GM10248 (cell line): ENCODE data around the gene RNU7-1.
A peak's percentile ranks its signal among the peaks of the same experiment; 100 is the strongest.

Source experiments
- CTCF ChIA-PET: fragments of 300-600 bp; sonication (Branson Sonifier 250); formaldehyde crosslinking; extraction: SDS; loops from one replicate; lab custom pipeline; 2021; ENCODE audit warnings: antibody characterized with exemption; lab: Yijun Ruan, JAX
- POLR2A ChIA-PET: fragments of 350-650 bp; sonication (Branson Sonifier 250); formaldehyde crosslinking; extraction: SDS; loops from one replicate; lab custom pipeline; 2020; ENCODE audit warnings: antibody characterized with exemption; lab: Yijun Ruan, JAX
- DNase-seq: peaks from one replicate; pipeline ENCODE4 v3.0.0; 2012; ENCODE audit errors: extremely low spot score
- CTCF ChIP-seq: IDR thresholded peaks from 2 replicates; pipeline ENCODE4 v1.5.1; 2012; ENCODE audit warnings: mild to moderate bottlenecking, low read depth; ENCODE audit errors: extremely low read depth, missing control alignments, control extremely low read depth

RNU7-1 gene

DNA sequence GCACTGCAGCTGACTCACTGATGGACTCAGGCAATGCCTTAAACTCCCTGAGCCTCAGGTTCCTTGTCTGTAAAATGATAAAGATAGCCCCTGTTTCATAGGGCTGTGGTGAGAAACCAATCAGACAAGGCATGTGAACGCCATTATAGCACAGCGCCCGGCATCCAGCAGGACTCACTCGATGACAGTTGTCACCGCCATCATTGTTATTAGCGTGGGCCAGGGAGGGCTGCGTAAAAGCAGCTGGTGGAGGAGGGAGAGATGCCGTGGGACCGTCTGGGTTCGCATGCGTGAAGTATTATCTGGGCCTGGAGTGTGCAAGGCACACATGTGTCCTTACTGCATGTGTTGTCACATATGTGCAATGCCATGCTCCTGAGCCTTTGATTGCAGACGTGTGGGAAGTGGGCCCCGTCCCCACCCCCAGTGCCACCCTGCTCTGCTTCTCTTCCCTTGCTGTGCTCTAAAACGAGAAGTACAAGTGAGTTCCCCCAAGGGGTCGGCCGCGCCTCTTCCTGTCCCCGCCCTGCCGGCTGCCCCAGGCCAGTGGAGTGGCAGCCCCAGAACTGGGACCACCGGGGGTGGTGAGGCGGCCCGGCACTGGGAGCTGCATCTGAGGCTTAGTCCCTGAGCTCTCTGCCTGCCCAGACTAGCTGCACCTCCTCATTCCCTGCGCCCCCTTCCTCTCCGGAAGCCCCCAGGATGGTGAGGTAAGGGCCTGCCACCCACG, 7.4 kb downstream of the RNU7-1 start, which contains the start of gene PTPN6:
Gene PTPN6, plus strand, starts transcription at position 546 of the 730 bp plus-strand sequence. Its CDS starts 157 bp downstream, at position 703.
- CTCF ChIA-PET, result interaction anchor here (0.9 to 22.9 kb wide), 8 partner anchors 9 to 160 kb away, joined by 3 to 530 read pairs (median 5); no protein-coding TSS in a partner anchor
- no peak for TF ChIP-seq CTCF
- peak; percentile 58 for DNase-seq
- POLR2A ChIA-PET, result interaction anchor here (0.9 to 2.0 kb wide), 5 partner anchors 8 to 84 kb away, joined by 3 to 11 read pairs (median 6); partner anchors contain the start of genes LPCAT3 and TPI1

- CTCF ChIA-PET, result interaction anchor here (0.9 to 22.9 kb wide), 11 partner anchors 8 to 160 kb away, joined by 3 to 530 read pairs (median 5); partner anchors contain the start of genes C12orf57, C1RL and RNU7-1
- TF ChIP-seq CTCF, result no peak
- no peak for DNase-seq
- POLR2A ChIA-PET, result interaction anchor here (0.7 to 2.0 kb wide), 6 partner anchors 8 to 84 kb away, joined by 3 to 11 read pairs (median 6); partner anchors contain the start of genes LPCAT3 and TPI1
These were observed 8.0 kb downstream of the RNU7-1 start for GRCh38 chr12:6951551-6952120.

- no peak for DNase-seq
- TF ChIP-seq CTCF, result no peak
- ChIA-PET CTCF (interaction anchor here (0.9 to 22.9 kb wide), 9 partner anchors 8 to 159 kb away, joined by 4 to 530 read pairs (median 5); partner anchors contain the start of genes C12orf57, C1RL and RNU7-1), POLR2A (interaction anchor here (0.7 to 2.0 kb wide), 6 partner anchors 9 to 317 kb away, joined by 3 to 11 read pairs (median 4); partner anchors contain the start of genes C12orf57, LPAR5, LPCAT3 and RNU7-1)
These were observed 8.7 kb downstream of the RNU7-1 start for GRCh38 chr12:6952121-6952862.

GRCh38 chr12:6952863-6953441, 9.3 kb downstream of the RNU7-1 start:
- CTCF ChIA-PET, result interaction anchor here (1.5 to 22.9 kb wide), 6 partner anchors 7 to 156 kb away, joined by 4 to 530 read pairs (median 10); partner anchors contain the start of genes C12orf57, C1RL and RNU7-1
- no peak for TF ChIP-seq CTCF

GRCh38 chr12:6953442-6954315, 10.1 kb downstream of the RNU7-1 start:
- ChIA-PET POLR2A (interaction anchor here (0.8 to 1.0 kb wide), 3 partner anchors 10 to 318 kb away, joined by 3 to 4 read pairs (median 3); partner anchors contain the start of genes C12orf57, LPAR5 and RNU7-1), CTCF (interaction anchor here (1.0 to 22.9 kb wide), 9 partner anchors 7 to 155 kb away, joined by 4 to 530 read pairs (median 13); partner anchors contain the start of genes C12orf57, C1RL, PTPN6 and RNU7-1)
- TF ChIP-seq CTCF, result no peak
- peak; percentile 80 for DNase-seq

More at GRCh38 chr12:6952863-6953441, 9.3 kb downstream of the RNU7-1 start:
- no peak for DNase-seq
- POLR2A ChIA-PET, result interaction anchor here (1.0 to 1.9 kb wide), 3 partner anchors 9 to 317 kb away, joined by 3 to 11 read pairs (median 4); partner anchors contain the start of genes C12orf57, LPAR5, RNU7-1 and TPI1
